GM21576 (cell line): ENCODE data around the gene MYLK2.

Experiments
- ATAC-seq: cut with Tn5 transposase; IDR thresholded peaks from one replicate; pipeline ENCODE4 v1.9.1; 2021; ENCODE audit warnings: mild to moderate bottlenecking, moderate library complexity; ENCODE audit not compliant: unreplicated experiment

MYLK2 gene

GRCh38 chr20:31870726-31871617, 51.8 kb downstream of the MYLK2 start:
- ATAC-seq, result no peak

GRCh38 chr20:31871618-31871954, 52.4 kb downstream of the MYLK2 start:
- no peak for ATAC-seq

- ATAC-seq, result no peak
These were observed 53.2 kb downstream of the MYLK2 start for GRCh38 chr20:31872406-31872805.

DNA sequence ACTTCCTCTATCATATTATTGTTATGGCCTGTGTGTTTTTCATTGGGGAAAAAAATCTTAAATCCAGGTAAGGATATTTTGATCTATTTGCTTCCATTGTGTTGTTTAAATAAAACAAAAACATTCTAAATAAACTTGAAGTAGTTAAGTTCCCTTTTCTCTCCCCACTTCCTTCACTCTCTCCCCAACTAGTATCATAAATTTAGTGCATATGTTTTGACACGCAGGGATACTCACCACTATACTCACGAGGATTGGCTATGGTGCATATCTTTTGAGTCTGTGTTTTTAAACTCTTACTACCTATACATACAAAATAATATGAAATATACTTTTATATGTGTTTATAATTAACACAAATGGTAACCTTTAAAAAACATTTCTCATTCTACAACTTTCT, 56.5 kb downstream of the MYLK2 start:
- no peak for ATAC-seq

GRCh38 chr20:31877684-31878083, 58.5 kb downstream of the MYLK2 start:
- no peak for ATAC-seq

GRCh38 chr20:31879143-31879987, 60.2 kb downstream of the MYLK2 start:
- ATAC-seq, result peak; percentile 87

- ATAC-seq, result no peak
These were observed 62.8 kb downstream of the MYLK2 start for GRCh38 chr20:31881945-31882344.

- no peak for ATAC-seq
These were observed 64.7 kb downstream of the MYLK2 start for GRCh38 chr20:31883829-31884228.
